ENCODE data around the gene PLCB1. TPM values are rescaled to one million over a fixed set of nuclear protein-coding genes. Genes with fewer than 3 reads are reported as not detected.

The PLCB1 gene
- total RNA-seq, 4 donors from 2014 or later, result 7.2 to 28.1 (median 9.6) TPM

DNA sequence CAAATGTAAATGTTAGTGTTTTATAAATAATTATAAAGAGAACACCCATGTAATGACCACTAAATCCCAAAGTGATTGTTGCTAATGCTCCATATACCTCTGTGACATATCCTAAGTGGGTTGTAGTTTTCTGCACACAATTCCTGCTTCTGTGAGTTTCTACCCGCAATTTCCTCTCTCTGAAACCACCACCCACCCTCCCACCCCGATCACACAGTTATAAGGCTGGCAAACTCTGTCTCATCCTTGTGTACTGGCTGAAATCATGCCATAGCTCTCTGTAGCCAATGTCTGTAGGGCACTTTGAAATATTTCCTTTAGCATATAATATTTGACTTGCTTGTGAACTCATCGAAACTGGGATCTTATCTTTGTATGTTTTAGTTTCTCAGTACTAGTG is 236.6 kb downstream of the PLCB1 start:
- no peak for DNase-seq
- H3K9me3 ChIP-seq, result no peaks in the 10 kb centered on the region
- H3K4me3 ChIP-seq, result no peak overlapping the region
- H3K36me3 ChIP-seq, result no peaks in the 10 kb centered on the region
- no peak overlapping the region for H3K27ac ChIP-seq
- TF ChIP-seq POLR2A (IDR thresholded peaks at IDR 0.05), result no peak
- TF ChIP-seq, protein P1, sequence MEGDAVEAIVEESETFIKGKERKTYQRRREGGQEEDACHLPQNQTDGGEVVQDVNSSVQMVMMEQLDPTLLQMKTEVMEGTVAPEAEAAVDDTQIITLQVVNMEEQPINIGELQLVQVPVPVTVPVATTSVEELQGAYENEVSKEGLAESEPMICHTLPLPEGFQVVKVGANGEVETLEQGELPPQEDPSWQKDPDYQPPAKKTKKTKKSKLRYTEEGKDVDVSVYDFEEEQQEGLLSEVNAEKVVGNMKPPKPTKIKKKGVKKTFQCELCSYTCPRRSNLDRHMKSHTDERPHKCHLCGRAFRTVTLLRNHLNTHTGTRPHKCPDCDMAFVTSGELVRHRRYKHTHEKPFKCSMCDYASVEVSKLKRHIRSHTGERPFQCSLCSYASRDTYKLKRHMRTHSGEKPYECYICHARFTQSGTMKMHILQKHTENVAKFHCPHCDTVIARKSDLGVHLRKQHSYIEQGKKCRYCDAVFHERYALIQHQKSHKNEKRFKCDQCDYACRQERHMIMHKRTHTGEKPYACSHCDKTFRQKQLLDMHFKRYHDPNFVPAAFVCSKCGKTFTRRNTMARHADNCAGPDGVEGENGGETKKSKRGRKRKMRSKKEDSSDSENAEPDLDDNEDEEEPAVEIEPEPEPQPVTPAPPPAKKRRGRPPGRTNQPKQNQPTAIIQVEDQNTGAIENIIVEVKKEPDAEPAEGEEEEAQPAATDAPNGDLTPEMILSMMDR (IDR thresholded peaks at IDR 0.05), result no peak
- no peaks in the 10 kb centered on the region for H3K4me1 ChIP-seq
- no peaks in the 10 kb centered on the region for H3K27me3 ChIP-seq

DNA sequence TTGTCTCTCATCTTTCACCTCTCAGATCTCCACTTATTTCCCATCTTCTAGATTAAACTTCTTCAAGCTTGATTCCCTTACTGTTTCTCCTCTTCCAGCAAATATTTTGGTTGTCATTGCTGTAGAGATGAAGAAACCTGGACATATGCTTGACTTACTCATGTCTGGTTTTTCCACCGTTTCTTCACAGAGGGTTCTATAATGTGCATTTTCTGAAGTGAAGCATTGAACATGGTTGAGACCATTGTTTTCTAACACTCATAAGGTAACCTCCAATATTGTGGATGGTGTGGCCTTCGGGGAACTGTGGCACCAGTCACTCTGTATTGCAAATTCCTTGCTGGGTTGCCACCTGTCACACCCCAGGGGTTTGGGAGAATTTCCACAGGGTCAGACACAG is 237.2 kb downstream of the PLCB1 start:
- TF ChIP-seq POLR2A (IDR thresholded peaks at IDR 0.05), result no peak
- TF ChIP-seq, protein P1 (IDR thresholded peaks at IDR 0.05), result no peak
- H3K27ac ChIP-seq, result no peak overlapping the region
- no peaks in the 10 kb centered on the region for H3K9me3 ChIP-seq

DNA sequence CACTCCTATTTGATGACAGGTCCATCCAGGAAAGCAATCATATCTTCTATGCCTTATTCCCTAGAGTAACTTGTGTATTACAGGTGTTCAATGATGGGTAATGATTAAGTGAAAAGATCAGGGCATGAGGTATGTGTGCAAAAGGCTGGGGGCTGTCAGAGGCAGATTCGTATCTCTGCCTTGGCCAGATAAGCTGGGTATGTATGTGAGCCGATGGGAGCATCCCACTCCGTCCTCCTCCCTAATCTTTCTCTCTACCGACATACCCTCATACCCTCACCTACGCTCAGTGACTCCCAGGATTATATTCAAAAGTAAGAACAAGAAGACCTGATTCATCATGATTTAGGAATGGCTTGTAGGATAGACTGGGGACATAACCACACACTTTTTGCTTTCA is 238.7 kb downstream of the PLCB1 start:
- no peak overlapping the region for H3K27ac ChIP-seq
- no peaks in the 10 kb centered on the region for H3K9me3 ChIP-seq
- H3K4me1 ChIP-seq, result no peaks in the 10 kb centered on the region
- H3K27me3 ChIP-seq, result no peaks in the 10 kb centered on the region
- no peak for DNase-seq
- no peak overlapping the region for H3K4me3 ChIP-seq
- no peak for TF ChIP-seq POLR2A (IDR thresholded peaks at IDR 0.05)
- TF ChIP-seq, protein P1 (IDR thresholded peaks at IDR 0.05), result no peak
- no peaks in the 10 kb centered on the region for H3K36me3 ChIP-seq

More for the DNA sequence above, 237.2 kb downstream of the PLCB1 start:
- Histone ChIP-seq H3K4me3 (no peak overlapping the region), H3K4me1 (no peaks in the 10 kb centered on the region), H3K36me3 (no peaks in the 10 kb centered on the region), H3K27me3 (no peaks in the 10 kb centered on the region)
- DNase-seq, result no peak

DNA sequence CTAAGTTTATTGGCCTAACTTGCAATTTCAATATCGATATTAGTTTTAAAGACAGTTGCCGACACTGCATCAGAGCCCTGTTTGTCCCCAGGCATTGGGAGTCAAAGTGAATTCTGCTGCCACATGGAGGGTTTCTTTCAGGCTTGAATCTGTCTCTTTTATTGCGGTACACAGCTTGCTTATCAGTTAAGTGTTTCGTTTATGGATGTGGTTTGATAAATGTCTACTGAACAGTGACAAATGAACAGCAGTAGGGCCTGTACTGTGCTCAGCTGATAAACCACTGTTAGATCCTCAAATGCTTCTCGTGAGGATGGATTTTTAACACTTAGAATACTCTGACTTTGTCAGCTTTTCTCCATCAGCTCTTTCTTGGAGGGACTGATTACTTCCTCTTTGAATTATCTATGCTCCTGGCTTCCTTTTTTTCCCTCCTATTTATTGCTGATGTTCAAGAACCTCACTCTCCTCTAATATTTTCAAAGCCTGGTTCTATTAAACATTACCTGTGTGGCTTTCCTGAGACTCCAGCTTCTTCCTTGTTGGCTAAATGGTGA is 240.8 kb downstream of the PLCB1 start:
- Histone ChIP-seq H3K4me3 (no peak overlapping the region), H3K36me3 (no peaks in the 10 kb centered on the region), H3K27me3 (no peaks in the 10 kb centered on the region), H3K9me3 (no peaks in the 10 kb centered on the region), H3K4me1 (no peaks in the 10 kb centered on the region), H3K27ac (no peak overlapping the region)
- TF ChIP-seq POLR2A (IDR thresholded peaks at IDR 0.05), result no peak
- TF ChIP-seq, protein P1 (IDR thresholded peaks at IDR 0.05), result no peak
- DNase-seq, result no peak

DNA sequence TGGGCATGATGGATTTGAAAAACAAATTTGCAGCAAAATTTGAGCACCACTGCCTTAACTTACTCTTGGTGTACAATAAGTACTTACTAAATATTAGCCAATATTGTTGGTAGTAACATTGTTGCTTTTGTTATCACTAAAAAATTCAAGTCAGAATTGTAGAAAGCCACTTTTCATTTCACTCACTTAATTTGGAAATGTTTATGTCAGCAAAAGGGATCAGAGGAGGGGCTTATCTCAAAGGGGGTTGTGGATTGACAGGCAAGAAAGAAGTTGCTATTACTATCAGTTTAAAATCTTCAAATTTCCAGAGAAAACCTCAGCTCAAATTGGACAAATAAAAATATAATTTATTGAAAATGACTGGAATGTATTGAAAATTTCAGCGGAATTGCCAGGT is 241.5 kb downstream of the PLCB1 start:
- no peaks in the 10 kb centered on the region for H3K36me3 ChIP-seq
- H3K27ac ChIP-seq, result no peak overlapping the region
- no peaks in the 10 kb centered on the region for H3K4me1 ChIP-seq
- no peaks in the 10 kb centered on the region for H3K27me3 ChIP-seq
- TF ChIP-seq POLR2A (IDR thresholded peaks at IDR 0.05), result no peak
- TF ChIP-seq, protein P1 (IDR thresholded peaks at IDR 0.05), result no peak
- H3K9me3 ChIP-seq, result no peaks in the 10 kb centered on the region
- H3K4me3 ChIP-seq, result no peak overlapping the region
- DNase-seq, result no peak

DNA sequence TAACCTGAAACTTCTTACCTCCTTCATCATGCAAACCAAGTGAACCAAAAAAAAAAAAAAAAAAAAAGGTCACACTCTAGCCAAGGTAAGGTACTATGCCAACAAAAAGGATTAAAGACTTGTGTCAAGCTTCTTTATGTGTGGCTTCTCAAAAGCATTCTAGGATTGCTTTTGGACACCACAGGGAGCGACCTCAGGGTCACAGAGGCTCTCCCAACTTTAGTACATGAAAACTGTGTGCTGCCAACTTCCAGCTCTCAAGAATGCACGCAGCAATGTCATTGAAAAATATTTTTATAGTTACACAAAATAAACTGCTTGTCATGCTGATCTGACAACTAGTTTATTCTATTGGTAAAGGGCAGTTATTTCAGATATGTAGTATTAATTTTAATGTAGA is 243.8 kb downstream of the PLCB1 start:
- Histone ChIP-seq H3K36me3 (no peaks in the 10 kb centered on the region), H3K4me1 (no peaks in the 10 kb centered on the region), H3K27ac (no peak overlapping the region), H3K4me3 (no peak overlapping the region), H3K9me3 (no peaks in the 10 kb centered on the region), H3K27me3 (no peaks in the 10 kb centered on the region)
- TF ChIP-seq, protein P1 (IDR thresholded peaks at IDR 0.05), result no peak
- TF ChIP-seq POLR2A (IDR thresholded peaks at IDR 0.05), result no peak
- DNase-seq, result no peak

Data from Peyer's patch (tissue), 4 donors.